ENCODE measurements around the gene GPX4.

Gene GPX4, protein sequence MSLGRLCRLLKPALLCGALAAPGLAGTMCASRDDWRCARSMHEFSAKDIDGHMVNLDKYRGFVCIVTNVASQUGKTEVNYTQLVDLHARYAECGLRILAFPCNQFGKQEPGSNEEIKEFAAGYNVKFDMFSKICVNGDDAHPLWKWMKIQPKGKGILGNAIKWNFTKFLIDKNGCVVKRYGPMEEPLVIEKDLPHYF

DNA sequence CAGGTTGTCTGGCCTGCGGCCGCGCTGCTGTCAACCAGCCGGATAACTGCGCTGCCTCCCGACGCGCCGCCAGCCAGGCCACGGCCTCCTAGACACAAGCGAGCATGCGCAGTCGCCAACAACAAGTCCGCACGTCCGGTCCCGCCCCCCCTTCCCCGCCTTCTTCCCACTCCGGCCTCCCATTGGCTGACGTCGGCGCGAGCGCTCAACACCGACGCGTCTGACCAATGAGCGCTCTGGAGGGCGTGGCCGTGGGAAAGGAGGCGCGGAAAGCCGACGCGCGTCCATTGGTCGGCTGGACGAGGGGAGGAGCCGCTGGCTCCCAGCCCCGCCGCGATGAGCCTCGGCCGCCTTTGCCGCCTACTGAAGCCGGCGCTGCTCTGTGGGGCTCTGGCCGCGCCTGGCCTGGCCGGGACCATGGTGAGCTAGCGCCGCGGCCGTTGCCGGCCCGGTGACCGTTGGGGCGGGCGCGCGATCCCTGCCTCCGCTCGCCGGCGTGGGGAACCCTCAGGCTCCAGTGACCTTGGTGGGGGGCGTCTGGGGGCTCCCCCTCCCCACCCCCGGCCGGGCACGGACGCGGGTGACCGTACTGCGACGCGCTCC lies at the start of gene GPX4:
GPX4 (plus strand) TSS at position 287 of the 603 bp plus-strand sequence; CDS start at position 337, 50 bp downstream.
- peak; percentile 97 to 99 (median 98) for DNase-seq (ENCODE audit: low read depth in 3 of 3)

DNA sequence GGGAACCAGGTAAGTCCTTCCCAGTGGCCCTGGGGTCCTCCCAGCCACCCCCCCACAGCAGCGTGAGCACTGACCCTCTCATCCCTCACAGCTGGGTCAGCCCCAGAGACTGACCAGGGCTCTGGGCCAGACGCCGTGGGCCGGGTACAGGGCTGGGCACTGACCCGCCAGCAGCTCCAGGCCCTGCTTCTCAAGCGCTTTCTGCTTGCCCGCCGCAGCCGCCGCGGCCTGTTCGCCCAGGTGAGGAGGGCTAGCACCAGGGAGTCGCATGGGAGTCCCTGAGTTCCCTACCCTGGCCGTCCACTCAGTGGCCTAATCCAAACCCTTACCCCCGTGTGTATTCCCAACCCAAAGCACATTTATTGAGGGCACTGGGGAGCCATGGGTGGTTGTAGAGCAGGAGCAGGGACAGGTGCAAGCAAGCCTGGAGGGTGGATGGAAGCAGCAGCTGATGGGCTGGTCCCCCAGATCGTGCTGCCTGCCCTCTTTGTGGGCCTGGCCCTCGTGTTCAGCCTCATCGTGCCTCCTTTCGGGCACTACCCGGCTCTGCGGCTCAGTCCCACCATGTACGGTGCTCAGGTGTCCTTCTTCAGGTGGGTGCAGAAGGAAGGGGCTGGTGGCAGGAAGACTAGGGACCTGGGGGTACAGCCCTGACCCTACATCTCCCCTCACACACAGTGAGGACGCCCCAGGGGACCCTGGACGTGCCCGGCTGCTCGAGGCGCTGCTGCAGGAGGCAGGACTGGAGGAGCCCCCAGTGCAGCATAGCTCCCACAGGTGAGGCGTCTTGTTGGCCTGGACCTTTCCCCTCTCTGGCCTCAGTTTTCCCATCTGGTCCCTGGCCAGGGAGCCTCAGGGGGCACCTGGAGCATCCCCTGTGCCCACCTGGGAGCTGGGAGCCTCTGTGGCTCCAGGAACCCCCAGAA lies 49.4 kb upstream of the GPX4 start:
- no peak for DNase-seq (ENCODE audit: low read depth in 3 of 3)

DNA sequence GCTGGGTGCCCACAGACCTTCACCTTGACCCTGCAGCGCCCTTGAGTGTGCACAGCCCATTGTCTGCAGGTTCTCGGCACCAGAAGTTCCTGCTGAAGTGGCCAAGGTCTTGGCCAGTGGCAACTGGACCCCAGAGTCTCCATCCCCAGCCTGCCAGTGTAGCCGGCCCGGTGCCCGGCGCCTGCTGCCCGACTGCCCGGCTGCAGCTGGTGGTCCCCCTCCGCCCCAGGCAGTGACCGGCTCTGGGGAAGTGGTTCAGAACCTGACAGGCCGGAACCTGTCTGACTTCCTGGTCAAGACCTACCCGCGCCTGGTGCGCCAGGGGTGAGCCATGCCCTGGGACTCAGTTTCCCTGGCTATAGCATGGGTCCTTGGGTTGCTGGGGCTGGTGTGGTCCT lies 48.8 kb upstream of the GPX4 start:
- DNase-seq (ENCODE audit: low read depth in 3 of 3), result no peak

DNA sequence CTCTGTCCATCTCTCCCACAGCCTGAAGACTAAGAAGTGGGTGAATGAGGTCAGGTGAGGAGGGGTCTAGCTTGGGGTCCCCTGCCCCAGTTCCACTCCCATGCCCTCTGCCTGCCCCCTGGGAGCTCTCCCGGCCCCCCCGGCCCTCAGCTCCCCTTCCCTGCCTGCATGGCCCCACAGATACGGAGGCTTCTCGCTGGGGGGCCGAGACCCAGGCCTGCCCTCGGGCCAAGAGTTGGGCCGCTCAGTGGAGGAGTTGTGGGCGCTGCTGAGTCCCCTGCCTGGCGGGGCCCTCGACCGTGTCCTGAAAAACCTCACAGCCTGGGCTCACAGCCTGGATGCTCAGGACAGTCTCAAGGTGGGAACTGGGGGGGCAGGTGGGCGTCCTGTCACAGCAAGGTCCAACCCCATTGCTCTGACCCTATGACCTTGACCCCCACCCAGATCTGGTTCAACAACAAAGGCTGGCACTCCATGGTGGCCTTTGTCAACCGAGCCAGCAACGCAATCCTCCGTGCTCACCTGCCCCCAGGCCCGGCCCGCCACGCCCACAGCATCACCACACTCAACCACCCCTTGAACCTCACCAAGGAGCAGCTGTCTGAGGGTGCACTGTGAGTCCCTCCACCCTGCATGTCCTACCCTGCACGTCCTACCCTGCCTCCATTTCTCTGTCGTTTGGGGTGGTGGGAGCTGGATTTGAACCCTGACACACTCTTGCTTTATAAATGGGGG lies 47.7 kb upstream of the GPX4 start:
- no peak for DNase-seq (ENCODE audit: low read depth in 3 of 3)

DNA sequence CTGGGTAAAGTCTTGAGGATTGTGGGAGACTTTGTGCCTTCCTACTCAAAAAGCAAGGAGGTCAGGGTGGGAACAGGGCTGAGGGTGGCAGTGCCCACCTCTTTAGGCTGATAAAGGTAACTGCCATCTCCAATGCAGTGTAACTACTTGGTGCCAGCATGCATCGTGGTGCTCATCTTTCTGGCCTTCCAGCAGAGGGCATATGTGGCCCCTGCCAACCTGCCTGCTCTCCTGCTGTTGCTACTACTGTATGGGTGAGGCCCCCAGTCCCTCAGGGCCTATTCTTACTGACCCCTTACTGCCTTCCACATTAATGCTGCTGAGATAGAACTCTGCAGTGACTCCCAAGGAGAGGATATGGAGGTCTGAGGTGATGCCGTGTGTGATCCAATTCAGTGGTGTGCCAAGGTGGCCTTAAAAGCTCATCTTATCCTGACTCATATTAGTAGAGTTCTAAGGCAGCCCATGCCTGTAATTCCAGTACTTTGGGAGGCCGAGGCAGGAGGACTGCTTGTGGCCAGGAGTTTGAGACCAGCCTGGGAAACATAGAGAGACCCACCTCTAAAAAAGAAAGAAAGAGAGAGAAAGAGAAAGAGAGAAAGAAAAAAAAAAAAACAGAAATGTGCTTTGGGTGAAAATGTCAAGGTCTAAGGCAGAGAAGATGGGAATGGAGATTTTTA lies 46.5 kb upstream of the GPX4 start:
- no peak for DNase-seq (ENCODE audit: low read depth in 3 of 3)

DNA sequence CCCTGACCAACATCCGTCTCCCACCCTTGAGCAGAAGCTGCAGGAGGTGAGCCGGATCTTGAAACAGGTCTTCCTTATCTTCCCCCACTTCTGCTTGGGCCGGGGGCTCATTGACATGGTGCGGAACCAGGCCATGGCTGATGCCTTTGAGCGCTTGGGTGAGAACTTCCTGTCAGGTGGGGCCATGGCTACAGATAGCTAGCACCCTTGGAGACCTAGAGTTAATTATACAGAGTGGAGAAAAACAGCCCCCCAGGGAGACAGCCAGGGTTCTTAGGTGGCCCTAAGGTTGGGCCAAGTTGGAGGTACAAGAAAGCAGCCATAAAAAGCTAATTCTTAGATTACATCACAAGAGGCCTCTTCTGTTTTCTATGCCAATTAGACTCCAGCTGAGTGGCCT lies 45.7 kb upstream of the GPX4 start:
- no peak for DNase-seq (ENCODE audit: low read depth in 3 of 3)

DNA sequence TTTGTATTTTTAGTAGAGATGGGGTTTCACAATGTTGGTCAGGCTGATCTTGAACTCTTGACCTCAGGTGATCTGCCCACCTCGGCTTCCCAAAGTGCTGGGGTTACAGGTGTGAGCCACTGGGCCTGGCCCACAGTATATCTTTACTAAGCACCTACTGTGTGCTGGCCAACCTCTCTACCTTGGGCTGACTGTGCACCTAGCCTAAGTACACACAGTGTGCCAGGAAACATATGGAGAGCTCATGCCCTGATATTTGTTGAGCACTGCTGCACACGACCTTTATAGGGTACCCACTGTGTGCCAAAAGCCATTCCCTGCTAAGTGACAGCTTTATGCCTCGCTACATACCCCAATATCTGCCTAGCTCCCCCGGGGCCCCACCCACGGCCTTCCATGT lies 43.1 kb upstream of the GPX4 start:
- no peak for DNase-seq (ENCODE audit: low read depth in 3 of 3)

DNA sequence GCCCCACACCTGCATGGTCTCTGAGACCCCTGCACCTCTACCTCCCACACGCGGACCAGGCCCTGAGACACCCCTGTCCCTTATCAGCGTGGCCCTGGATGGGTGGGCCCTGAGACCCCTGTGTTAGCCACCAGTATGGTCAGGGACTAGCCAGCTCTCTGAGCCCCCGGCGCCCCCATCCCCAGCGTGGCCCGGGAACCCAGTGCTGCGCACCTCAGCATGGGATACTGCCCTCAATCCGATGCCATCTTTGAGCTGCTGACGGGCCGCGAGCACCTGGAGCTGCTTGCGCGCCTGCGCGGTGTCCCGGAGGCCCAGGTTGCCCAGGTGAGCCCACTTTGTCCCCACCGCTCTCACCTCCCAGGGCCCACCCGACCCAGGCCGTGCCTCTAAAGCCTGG lies 41.8 kb upstream of the GPX4 start:
- DNase-seq (ENCODE audit: low read depth in 3 of 3), result no peak

DNA sequence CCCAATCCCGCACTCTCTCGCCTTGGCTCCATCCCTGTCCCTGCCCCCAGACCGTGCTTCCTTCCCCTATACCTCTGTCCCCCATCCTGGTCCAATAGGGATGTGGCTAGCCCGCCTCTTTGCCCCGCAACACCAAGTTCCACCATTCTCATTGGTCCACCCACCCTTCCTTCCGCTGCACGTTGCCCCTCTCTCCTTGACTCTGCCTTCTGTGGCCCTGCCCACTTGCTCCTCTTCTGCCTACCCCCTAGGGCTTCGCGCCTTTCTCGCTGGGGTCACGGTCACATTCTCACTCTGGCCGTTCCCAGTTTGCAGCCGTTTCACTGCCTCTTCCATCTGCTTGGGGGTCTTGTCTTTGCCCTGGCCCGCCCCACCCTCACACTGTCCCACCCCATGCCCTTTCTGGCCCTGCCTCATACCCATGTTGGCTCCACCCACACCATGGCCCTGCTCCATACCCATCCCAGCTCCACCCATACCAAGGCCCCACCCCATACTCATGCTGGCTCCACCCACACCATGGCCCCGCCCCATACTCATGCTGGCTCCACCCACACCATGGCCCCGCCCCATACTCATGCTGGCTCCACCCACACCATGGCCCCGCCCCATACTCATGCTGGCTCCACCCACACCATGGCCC lies 41.3 kb upstream of the GPX4 start:
- DNase-seq (ENCODE audit: low read depth in 3 of 3), result no peak

DNA sequence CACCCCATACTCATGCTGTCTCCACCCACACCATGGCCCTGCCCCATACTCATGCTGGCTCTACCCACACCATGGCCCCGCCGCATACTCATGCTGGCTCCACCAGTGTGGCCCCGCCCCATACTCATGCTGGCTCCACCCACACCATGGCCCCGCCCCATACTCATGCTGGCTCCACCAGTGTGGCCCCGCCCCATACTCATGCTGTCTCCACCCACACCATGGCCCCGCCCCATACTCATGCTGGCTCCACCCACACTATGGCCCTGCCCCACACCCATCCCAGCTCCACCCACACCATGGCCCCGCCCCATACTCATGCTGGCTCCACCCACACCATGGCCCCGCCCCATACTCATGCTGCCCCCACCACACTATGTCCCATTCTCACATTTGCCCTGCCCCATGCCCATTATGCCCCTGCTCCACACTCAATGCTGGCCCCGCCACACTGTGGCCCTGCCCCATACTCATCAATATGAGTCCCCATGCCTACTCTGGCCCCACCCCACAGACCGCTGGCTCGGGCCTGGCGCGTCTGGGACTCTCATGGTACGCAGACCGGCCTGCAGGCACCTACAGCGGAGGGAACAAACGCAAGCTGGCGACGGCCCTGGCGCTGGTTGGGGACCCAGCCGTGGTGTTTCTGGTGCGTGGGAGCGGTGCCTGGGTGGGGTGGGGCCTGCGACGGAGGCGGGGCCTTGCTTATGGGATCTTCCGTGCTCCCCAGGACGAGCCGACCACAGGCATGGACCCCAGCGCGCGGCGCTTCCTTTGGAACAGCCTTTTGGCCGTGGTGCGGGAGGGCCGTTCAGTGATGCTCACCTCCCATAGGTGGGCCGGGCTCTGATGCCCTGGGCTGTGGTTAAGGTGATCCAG lies 40.5 kb upstream of the GPX4 start:
- DNase-seq (ENCODE audit: low read depth in 3 of 3), result peak in 1 of 3 experiments; percentile 62

DNA sequence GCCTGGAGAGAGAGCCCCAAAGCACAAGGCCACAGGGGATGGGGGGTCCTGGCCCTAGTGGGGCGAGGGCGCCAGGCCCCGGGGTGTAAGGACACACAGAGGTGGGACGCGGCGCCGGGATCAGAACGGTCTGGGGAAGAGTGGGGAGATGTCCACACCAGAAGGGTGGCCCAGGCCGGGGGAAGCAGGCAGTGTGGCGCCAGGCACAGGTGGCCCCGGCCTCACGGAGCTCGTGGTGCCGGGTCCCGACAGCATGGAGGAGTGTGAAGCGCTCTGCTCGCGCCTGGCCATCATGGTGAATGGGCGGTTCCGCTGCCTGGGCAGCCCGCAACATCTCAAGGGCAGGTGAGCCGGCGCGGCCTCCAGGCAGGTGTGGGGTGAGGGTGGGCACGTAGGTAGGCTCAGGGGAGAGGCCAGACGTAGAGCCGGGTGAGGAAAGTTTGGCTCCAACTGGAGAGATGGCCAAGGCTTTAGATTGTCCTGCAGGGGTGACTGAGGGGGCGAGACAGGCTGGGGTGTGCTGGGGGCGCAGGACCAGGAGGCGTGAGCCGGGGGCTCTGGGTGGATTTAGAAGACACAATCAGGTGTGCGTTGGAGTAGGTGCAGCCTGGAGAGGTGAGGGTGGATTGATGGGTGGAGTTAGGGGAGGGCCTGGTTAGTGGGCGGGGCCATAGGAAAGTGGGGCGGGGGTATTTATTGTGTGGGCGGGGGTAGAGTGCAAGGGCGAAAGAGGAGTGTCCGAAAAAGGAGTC lies 39.7 kb upstream of the GPX4 start:
- DNase-seq (ENCODE audit: low read depth in 3 of 3), result no peak

DNA sequence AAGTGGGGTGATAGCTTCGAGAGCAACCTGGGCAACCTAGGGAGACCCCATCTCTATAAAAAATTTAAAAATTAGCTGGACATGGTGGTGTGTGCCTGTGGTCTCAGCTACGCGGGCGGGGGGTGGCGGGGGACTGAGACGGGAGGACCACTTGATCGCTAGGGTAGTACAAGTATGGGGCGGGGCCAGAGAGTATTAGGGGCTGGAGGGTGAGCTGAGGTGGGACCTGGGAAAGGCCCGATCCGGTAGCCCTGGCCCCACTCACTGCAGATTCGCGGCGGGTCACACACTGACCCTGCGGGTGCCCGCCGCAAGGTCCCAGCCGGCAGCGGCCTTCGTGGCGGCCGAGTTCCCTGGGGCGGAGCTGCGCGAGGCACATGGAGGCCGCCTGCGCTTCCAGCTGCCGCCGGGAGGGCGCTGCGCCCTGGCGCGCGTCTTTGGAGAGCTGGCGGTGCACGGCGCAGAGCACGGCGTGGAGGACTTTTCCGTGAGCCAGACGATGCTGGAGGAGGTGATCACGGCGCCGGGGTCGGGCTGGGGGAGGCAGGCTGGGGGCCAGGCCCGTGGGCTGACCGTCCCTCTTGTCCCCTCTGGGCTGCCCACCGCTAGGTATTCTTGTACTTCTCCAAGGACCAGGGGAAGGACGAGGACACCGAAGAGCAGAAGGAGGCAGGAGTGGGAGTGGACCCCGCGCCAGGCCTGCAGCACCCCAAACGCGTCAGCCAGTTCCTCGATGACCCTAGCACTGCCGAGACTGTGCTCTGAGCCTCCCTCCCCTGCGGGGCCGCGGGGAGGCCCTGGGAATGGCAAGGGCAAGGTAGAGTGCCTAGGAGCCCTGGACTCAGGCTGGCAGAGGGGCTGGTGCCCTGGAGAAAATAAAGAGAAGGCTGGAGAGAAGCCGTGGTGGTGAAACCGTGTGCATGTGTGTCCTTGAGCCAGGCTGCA lies 38.9 kb upstream of the GPX4 start:
- peak in 2 of 3 experiments; percentile 46 to 73 for DNase-seq (ENCODE audit: low read depth in 3 of 3)

DNA sequence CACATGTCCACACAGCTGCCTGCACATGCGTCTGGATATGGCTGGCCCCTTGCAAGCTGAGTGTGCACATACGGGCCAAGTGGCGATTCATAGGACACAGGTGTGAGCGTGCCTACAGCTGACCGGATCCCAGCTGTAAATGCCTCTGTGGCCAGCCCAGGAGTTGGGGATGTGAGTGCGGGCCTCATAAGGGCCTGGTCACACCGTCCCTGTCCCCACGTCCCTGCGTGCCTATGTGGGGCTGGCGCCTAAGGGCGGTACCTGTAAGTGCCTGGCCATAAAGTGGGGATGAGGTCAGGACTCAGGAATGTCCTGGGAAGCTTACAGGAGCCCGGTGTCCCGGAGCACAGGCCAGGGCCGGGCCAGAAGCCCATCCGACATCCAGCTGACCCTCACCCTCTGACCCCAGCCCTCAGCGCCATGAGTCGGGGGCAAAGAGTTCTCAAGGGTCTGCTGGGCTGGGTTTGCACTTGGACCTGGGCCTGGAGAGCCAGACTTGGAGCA lies 38.1 kb upstream of the GPX4 start:
- DNase-seq (ENCODE audit: low read depth in 3 of 3), result no peak

DNA sequence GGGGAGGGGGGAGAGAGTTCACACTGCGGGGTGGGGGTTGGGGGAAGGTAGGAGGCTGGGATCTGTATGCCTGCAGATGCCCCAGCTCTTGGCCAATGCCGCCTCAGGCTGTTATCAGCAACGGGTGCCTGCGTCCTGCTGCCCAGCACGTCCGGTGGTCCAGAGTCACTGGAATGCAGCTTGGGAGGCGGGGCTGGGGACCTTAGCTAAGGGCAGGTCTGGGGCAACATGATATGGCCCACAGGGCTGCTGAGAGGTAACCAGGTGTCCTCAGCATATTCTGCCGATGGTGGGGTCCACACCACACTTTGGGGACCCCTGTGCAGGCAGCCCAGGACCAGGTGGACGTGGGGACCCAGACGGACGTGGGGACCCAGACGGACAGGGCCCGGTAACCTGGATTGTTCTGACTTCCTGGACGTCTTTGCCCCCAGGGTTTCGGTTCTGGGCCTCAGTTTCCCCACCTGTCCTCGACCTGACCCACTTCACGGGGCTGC lies 37.5 kb upstream of the GPX4 start:
- no peak for DNase-seq (ENCODE audit: low read depth in 3 of 3)

DNA sequence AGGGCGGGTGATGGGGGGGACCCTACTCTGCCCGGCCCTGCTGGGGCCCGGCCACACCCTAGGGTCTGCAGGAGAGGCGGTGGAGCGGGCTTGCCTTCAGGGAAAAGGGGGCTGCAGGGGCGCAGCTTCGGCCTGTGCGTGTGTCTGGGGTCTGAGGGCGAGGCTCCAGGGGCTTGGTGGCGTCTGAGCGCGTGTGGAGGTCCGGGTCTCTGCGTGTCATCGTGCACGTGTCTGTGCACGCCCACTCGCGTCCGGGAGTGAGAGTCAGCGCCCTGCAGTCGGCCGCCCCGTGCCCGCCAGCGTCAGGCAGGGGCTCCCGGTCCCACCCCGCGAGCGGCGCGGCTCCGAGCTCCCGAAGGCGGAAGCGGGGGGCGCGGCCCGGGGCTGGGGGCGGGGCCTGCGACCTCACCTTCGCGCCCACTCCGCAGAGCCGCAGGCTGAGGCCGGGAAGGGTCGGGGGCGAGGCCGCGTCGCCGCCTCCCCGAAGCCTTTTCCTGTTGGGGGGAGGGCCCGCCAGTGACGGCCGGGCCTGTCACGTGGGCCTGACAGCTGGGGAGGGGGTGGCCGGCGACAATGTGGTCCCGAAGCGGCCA lies 37.0 kb upstream of the GPX4 start, which contains the start of gene ARHGAP45:
ARHGAP45 (plus strand) TSS at position 420 of the 593 bp plus-strand sequence. CDS start 239 bp downstream, outside the sequence.
- peak; percentile 49 to 84 (median 62) for DNase-seq (ENCODE audit: low read depth in 3 of 3)

DNA sequence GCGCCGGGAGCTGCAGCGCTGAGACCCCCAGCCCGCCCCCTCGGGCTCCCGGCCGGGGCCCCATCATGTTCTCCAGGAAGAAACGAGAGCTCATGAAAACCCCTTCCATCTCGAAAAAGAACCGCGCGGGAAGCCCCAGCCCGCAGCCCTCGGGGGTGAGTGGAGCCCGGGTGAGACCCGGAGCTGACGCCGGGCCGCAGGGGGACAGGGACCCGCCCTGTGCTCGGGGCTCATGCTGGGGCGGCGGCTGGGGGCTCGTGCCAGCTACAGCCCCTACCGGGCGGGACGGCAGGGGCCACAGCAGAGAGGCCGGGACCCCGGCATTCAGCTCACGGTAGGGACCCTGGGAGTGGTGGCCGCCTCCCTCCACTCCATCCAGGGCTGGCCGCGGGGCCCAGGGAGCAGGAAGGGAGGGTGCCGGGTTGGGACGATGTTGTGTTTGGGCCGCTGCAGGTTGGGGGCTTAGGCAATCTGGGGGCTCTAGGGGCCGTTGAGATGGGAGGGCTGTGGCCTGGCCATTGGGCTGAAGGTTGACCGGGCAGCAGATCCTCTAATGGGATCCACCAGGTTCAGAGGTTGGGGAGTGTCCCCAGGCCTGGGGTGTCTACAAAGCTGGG lies 36.3 kb upstream of the GPX4 start:
- DNase-seq (ENCODE audit: low read depth in 3 of 3), result no peak

All from stimulated activated CD4-positive, alpha-beta T cell treated with anti-CD3 and anti-CD28 coated beads, TNF-alpha, amount 100 ng/mL, for 24 hours (primary cell).